H9 (cell line): ENCODE measurements around the gene GPD1L. TPM values are rescaled to one million over a fixed set of nuclear protein-coding genes. Genes with fewer than 3 reads are reported as not detected.

Experiments used
- DNase-seq: peaks from one replicate; pipeline ENCODE4 v3.0.0-alpha.2; 2017
- H2AFZ ChIP-seq: one replicate; pipeline ENCODE4 v1.6.1; 2013; ENCODE audit warnings: mild to moderate bottlenecking, low read length, control low read depth, moderate library complexity
- H2AK5ac ChIP-seq: 2 replicates; pipeline ENCODE4 v1.6.1; 2013; ENCODE audit warnings: low read length, control low read depth, mixed read lengths; ENCODE audit not compliant: insufficient read length
- H2BK120ac ChIP-seq: one replicate; pipeline ENCODE4 v1.6.1; 2013; ENCODE audit warnings: low read depth, mild to moderate bottlenecking, low read length, control low read depth, inconsistent platforms; ENCODE audit not compliant: poor library complexity, severe bottlenecking
- H2BK12ac ChIP-seq: 2 replicates; pipeline ENCODE4 v1.6.1; 2013; ENCODE audit warnings: low read length, control low read depth, mixed read lengths, low read depth; ENCODE audit not compliant: insufficient read length
- H2BK15ac ChIP-seq: 2 replicates; pipeline ENCODE4 v1.6.1; 2013; ENCODE audit warnings: low read depth, low read length, control low read depth
- H2BK20ac ChIP-seq: one replicate; pipeline ENCODE4 v1.6.1; 2013; ENCODE audit warnings: low read depth, mild to moderate bottlenecking, low read length, control low read depth, inconsistent platforms; ENCODE audit not compliant: poor library complexity, severe bottlenecking
- H2BK5ac ChIP-seq: 2 replicates; pipeline ENCODE4 v1.6.1; 2013; ENCODE audit warnings: low read length, control low read depth, mixed read lengths; ENCODE audit not compliant: insufficient read length
- H3K14ac ChIP-seq: 2 replicates; pipeline ENCODE4 v1.6.1; 2013; ENCODE audit warnings: low read length, control low read depth; ENCODE audit not compliant: insufficient read depth
- H3K18ac ChIP-seq: 2 replicates; pipeline ENCODE4 v1.6.1; 2013; ENCODE audit warnings: low read depth, mild to moderate bottlenecking, mixed read lengths, low read length, control low read depth; ENCODE audit not compliant: insufficient read length
- H3K23ac ChIP-seq: 2 replicates; pipeline ENCODE4 v1.6.1; 2013; ENCODE audit warnings: low read length, control low read depth, mixed read lengths, low read depth; ENCODE audit not compliant: insufficient read length
- H3K23me2 ChIP-seq: 2 replicates; pipeline ENCODE4 v1.6.1; 2013; ENCODE audit warnings: low read depth, mild to moderate bottlenecking, mixed read lengths, low read length, control low read depth; ENCODE audit not compliant: insufficient read length, poor library complexity, severe bottlenecking
- H3K27ac ChIP-seq: 2 replicates; pipeline ENCODE4 v1.5.1; 2013; ENCODE audit warnings: low read length, control low read depth, mixed read lengths, low read depth; ENCODE audit not compliant: insufficient read length
- H3K27me3 ChIP-seq: 2 replicates; pipeline ENCODE4 v1.6.1; 2013; ENCODE audit warnings: low read length, control low read depth, inconsistent platforms; ENCODE audit not compliant: insufficient read depth
- H3K4ac ChIP-seq: 2 replicates; pipeline ENCODE4 v1.6.1; 2013; ENCODE audit warnings: low read depth, mild to moderate bottlenecking, control low read depth, inconsistent platforms, low read length, moderate library complexity
- H3K4me1 ChIP-seq: 2 replicates; pipeline ENCODE4 v1.6.1; 2013; ENCODE audit warnings: low read length, control low read depth, inconsistent platforms; ENCODE audit not compliant: insufficient read depth
- H3K4me2 ChIP-seq: 2 replicates; pipeline ENCODE4 v1.6.1; 2013; ENCODE audit warnings: low read length, control low read depth, mixed read lengths; ENCODE audit not compliant: insufficient read length, insufficient read depth
- H3K56ac ChIP-seq: 2 replicates; pipeline ENCODE4 v1.6.1; 2013; ENCODE audit warnings: low read depth, mild to moderate bottlenecking, mixed read lengths, low read length, control low read depth; ENCODE audit not compliant: insufficient read length
- H3K79me1 ChIP-seq: 2 replicates; pipeline ENCODE4 v1.6.1; 2013; ENCODE audit warnings: low read depth, mild to moderate bottlenecking, moderate library complexity, low read length, control low read depth, inconsistent platforms; ENCODE audit not compliant: insufficient read depth, poor library complexity, severe bottlenecking
- H3K79me2 ChIP-seq: 2 replicates; pipeline ENCODE4 v1.6.1; 2013; ENCODE audit warnings: low read length, control low read depth, inconsistent platforms; ENCODE audit not compliant: insufficient read depth
- H3K9ac ChIP-seq: 2 replicates; pipeline ENCODE4 v1.6.1; 2013; ENCODE audit warnings: low read length, control low read depth, mixed read lengths; ENCODE audit not compliant: insufficient read length; ENCODE audit errors: extremely low read depth
- H3K9me3 ChIP-seq: one replicate; pipeline ENCODE4 v1.6.1; 2013; ENCODE audit warnings: low read depth, low read length, inconsistent platforms; ENCODE audit not compliant: control insufficient read depth
- H3T11ph ChIP-seq: one replicate; pipeline ENCODE4 v1.6.1; 2013; ENCODE audit warnings: mild to moderate bottlenecking, low read length, control low read depth, inconsistent platforms
- H4K20me1 ChIP-seq: one replicate; pipeline ENCODE4 v1.6.1; 2013; ENCODE audit not compliant: control insufficient read depth, insufficient read length, insufficient read depth
- H4K5ac ChIP-seq: 2 replicates; pipeline ENCODE4 v1.6.1; 2013; ENCODE audit warnings: low read depth, mild to moderate bottlenecking, mixed read lengths, low read length, control low read depth; ENCODE audit not compliant: insufficient read length
- H4K8ac ChIP-seq: replicated peaks from 2 replicates; pipeline ENCODE4 v1.6.1; 2013; ENCODE audit warnings: low read length, control low read depth, mixed read lengths, low read depth; ENCODE audit not compliant: insufficient read length
- H4K91ac ChIP-seq: 2 replicates; pipeline ENCODE4 v1.6.1; 2013; ENCODE audit warnings: low read depth, mild to moderate bottlenecking, moderate library complexity, mixed read lengths, low read length, control low read depth; ENCODE audit not compliant: insufficient read length
- H3K27ac Mint-ChIP-seq, 3 experiments: 2 replicates in 2 of 3; 3 replicates in 1 of 3; pipeline ENCODE4 v1.8.0; 2020 to 2021; ENCODE audit warnings: mixed read lengths in 3 of 3, mild to moderate bottlenecking in 1 of 3, moderate library complexity in 1 of 3
- H3K27me3 Mint-ChIP-seq: 2 replicates; pipeline ENCODE4 v1.8.0; 2021; ENCODE audit warnings: low read depth, mild to moderate bottlenecking, moderate library complexity, mixed read lengths
- H3K36me3 Mint-ChIP-seq, 3 experiments: 2 replicates in 2 of 3; 3 replicates in 1 of 3; pipeline ENCODE4 v1.8.0; 2020 to 2021; ENCODE audit warnings: low read depth in 3 of 3, mixed read lengths in 3 of 3; ENCODE audit not compliant: insufficient read depth in 1 of 3
- H3K4me1 Mint-ChIP-seq, 2 experiments: 2 replicates each; pipeline ENCODE4 v1.8.0; 2020; ENCODE audit warnings: mixed read lengths in 2 of 2
- H3K4me3 Mint-ChIP-seq, 2 experiments: 2 replicates in 1 of 2; 3 replicates in 1 of 2; pipeline ENCODE4 v1.8.0; 2020 to 2021; ENCODE audit warnings: mild to moderate bottlenecking in 2 of 2, mixed read lengths in 2 of 2, moderate library complexity in 1 of 2
- H3K9me3 Mint-ChIP-seq, 2 experiments: 2 replicates in 1 of 2; 3 replicates in 1 of 2; pipeline ENCODE4 v1.8.0; 2020; ENCODE audit warnings: mild to moderate bottlenecking in 2 of 2, mixed read lengths in 2 of 2, moderate library complexity in 1 of 2
- CTCF ChIP-seq: fragments of 200-600 bp; sonication (generic); conservative IDR thresholded peaks from 3 replicates; pipeline ENCODE4 v1.8.0; 2021; ENCODE audit warnings: antibody characterized with exemption, mild to moderate bottlenecking
- WGBS: extraction: QIAGEN DNeasy Blood & Tissue Kit; methylation state at CpG from one replicate; pipeline ENCODE4 v1.1.7; 2013; ENCODE audit warnings: missing lambda C conversion rate, low lambda C conversion rate, mixed read lengths; ENCODE audit not compliant: insufficient read length; ENCODE audit errors: extremely low coverage; 5-methylcytosine and 5-hydroxymethylcytosine counted together
- total RNA-seq: library from RNA; stranded (reverse); gene quantifications from 2 replicates; pipeline ENCODE4 v1.2.1, GENCODE V29; 2021

GPD1L gene
- total RNA-seq, 1 experiment from 2014 or later = 3.7 TPM

- H3K36me3 Mint-ChIP-seq = peaks cover 0 to 4% (median 0%) of the 10 kb centered on the region in 3 experiments; a peak in 1 of 7 replicates
- H3K9me3 Mint-ChIP-seq = no peaks in the 10 kb centered on the region; a peak in 1 of 5 replicates
- no peak overlapping the region for H3T11ph ChIP-seq
- no peak overlapping the region for H2BK5ac ChIP-seq
- H4K91ac ChIP-seq = no peak overlapping the region
- peaks cover 19 to 23% of the 10 kb centered on the region in 2 experiments for H3K4me1 Mint-ChIP-seq
- no peak overlapping the region for H3K56ac ChIP-seq
- H2BK15ac ChIP-seq = no peak overlapping the region
- H3K23ac ChIP-seq = no peak overlapping the region
- no peaks in the 10 kb centered on the region for H3K79me1 ChIP-seq
- H3K27ac ChIP-seq = no peak overlapping the region
- no peak overlapping the region for H2BK120ac ChIP-seq
- no peak overlapping the region for H3K18ac ChIP-seq
- no peak for TF ChIP-seq CTCF
- no peaks in the 10 kb centered on the region for H4K20me1 ChIP-seq
- peak overlapping the region in 1 of 3 experiments; percentile 78; a peak in 1 of 7 replicates for H3K27ac Mint-ChIP-seq
- H3K23me2 ChIP-seq = no peaks in the 10 kb centered on the region
- peaks cover 10% of the 10 kb centered on the region; the same call in 1 of the 2 replicates for H3K4me1 ChIP-seq
- no peaks in the 10 kb centered on the region for H3K27me3 ChIP-seq
- no peak overlapping the region for H2BK20ac ChIP-seq
- no peak overlapping the region for H2AK5ac ChIP-seq
- H3K9me3 ChIP-seq = no peaks in the 10 kb centered on the region
- H3K14ac ChIP-seq = no peak overlapping the region
- WGBS = no CpG with 5 or more reads among the region's 3 CpGs
- DNase-seq = no peak
- H3K4me2 ChIP-seq = no peak overlapping the region
- no peaks in the 10 kb centered on the region for H3K79me2 ChIP-seq
- H2BK12ac ChIP-seq = no peak overlapping the region
- H3K4ac ChIP-seq = no peak overlapping the region
- no peak overlapping the region for H3K4me3 Mint-ChIP-seq
- H4K5ac ChIP-seq = no peak overlapping the region
- no peak overlapping the region for H4K8ac ChIP-seq
- no peaks in the 10 kb centered on the region for H3K27me3 Mint-ChIP-seq
- H2AFZ ChIP-seq = no peak overlapping the region
- no peak overlapping the region for H3K9ac ChIP-seq
These were observed 40.4 kb downstream of the GPD1L start for GRCh38 chr3:32146746-32147211.
